HepG2 (cell line): ENCODE data around the gene ADGRG1. TPM values are rescaled to one million over a fixed set of nuclear protein-coding genes. Genes with fewer than 3 reads are reported as not detected.

Experiments used
- AKAP8 ChIP-seq: sonication (generic); formaldehyde crosslinking; IDR thresholded peaks from 2 replicates; pipeline ENCODE4 v1.5.1; 2020; ENCODE audit warnings: mild to moderate bottlenecking, missing genetic modification reagents
- ARHGAP35 ChIP-seq: sonication (generic); formaldehyde crosslinking; IDR thresholded peaks from 2 replicates; pipeline ENCODE4 v1.9.0; 2022; ENCODE audit warnings: mild to moderate bottlenecking, inconsistent platforms, moderate library complexity, missing genetic modification reagents, borderline replicate concordance
- ASH2L ChIP-seq: fragments of 300-600, 200-600 bp; sonication (generic); IDR thresholded peaks from 2 replicates; pipeline ENCODE4 v1.7.0; 2017; ENCODE audit warnings: low read depth, mild to moderate bottlenecking, moderate library complexity, mixed read lengths, low read length; ENCODE audit not compliant: insufficient read length
- BATF2 ChIP-seq: sonication (generic); formaldehyde crosslinking; IDR thresholded peaks from 2 replicates; pipeline ENCODE4 v1.8.0; 2022; ENCODE audit warnings: mild to moderate bottlenecking, missing genetic modification reagents, moderate library complexity
- BCL6 ChIP-seq: IDR thresholded peaks from 2 replicates; pipeline ENCODE4 v1.6.1; 2016; ENCODE audit warnings: missing genetic modification reagents, missing compliant biosample characterization
- BRD4 ChIP-seq: sonication (generic); formaldehyde crosslinking; IDR thresholded peaks from 2 replicates; pipeline ENCODE4 v1.4.0; 2020; ENCODE audit warnings: missing genetic modification reagents
- DPF2 ChIP-seq: sonication (generic); formaldehyde crosslinking; IDR thresholded peaks from 2 replicates; pipeline ENCODE4 v1.4.0; 2020; ENCODE audit warnings: mild to moderate bottlenecking, low read depth, missing genetic modification reagents, borderline replicate concordance
- ELF4 ChIP-seq: sonication (generic); formaldehyde crosslinking; IDR thresholded peaks from 2 replicates; pipeline ENCODE4 v1.5.0; 2020; ENCODE audit warnings: missing genetic modification reagents, mild to moderate bottlenecking, moderate library complexity, borderline replicate concordance
- HIVEP1 ChIP-seq: sonication (generic); formaldehyde crosslinking; IDR thresholded peaks from 2 replicates; pipeline ENCODE4 v1.4.0; 2020; ENCODE audit warnings: mild to moderate bottlenecking, missing genetic modification reagents
- IRF2 ChIP-seq: IDR thresholded peaks from 2 replicates; pipeline ENCODE4 v1.6.1; 2018; ENCODE audit warnings: missing genetic modification reagents, missing compliant biosample characterization
- JUN ChIP-seq: sonication (generic); formaldehyde crosslinking; IDR thresholded peaks from 2 replicates; pipeline ENCODE4 v1.4.0; 2020; ENCODE audit warnings: mild to moderate bottlenecking, missing genetic modification reagents
- KMT2A ChIP-seq: sonication (generic); formaldehyde crosslinking; IDR thresholded peaks from 2 replicates; pipeline ENCODE4 v1.4.0; 2020; ENCODE audit warnings: missing genetic modification reagents
- MAF1 ChIP-seq: sonication (generic); formaldehyde crosslinking; IDR thresholded peaks from 2 replicates; pipeline ENCODE4 v1.5.0; 2020; ENCODE audit warnings: missing genetic modification reagents, borderline replicate concordance
- PHF21A ChIP-seq: sonication (generic); formaldehyde crosslinking; IDR thresholded peaks from 2 replicates; pipeline ENCODE4 v1.5.0; 2020; ENCODE audit warnings: mild to moderate bottlenecking, missing genetic modification reagents
- RCOR2 ChIP-seq: IDR thresholded peaks from 2 replicates; pipeline ENCODE4 v1.6.1; 2016; ENCODE audit warnings: missing biosample characterization, missing genetic modification reagents
- REXO4 ChIP-seq: sonication (generic); formaldehyde crosslinking; IDR thresholded peaks from 2 replicates; pipeline ENCODE4 v1.8.0; 2022; ENCODE audit warnings: missing genetic modification reagents, mild to moderate bottlenecking, borderline replicate concordance
- SMAD3 ChIP-seq: sonication (generic); formaldehyde crosslinking; IDR thresholded peaks from 2 replicates; pipeline ENCODE4 v1.4.0; 2020; ENCODE audit warnings: missing genetic modification reagents
- SNAPC5 ChIP-seq: sonication (generic); formaldehyde crosslinking; IDR thresholded peaks from 2 replicates; pipeline ENCODE4 v1.8.1; 2023; ENCODE audit warnings: mild to moderate bottlenecking, missing genetic modification reagents, borderline replicate concordance
- XRCC5 ChIP-seq: fragments of 200-400 bp; formaldehyde crosslinking; optimal IDR thresholded peaks from 2 replicates; pipeline ENCODE3; 2017; ENCODE audit warnings: mild to moderate bottlenecking, low read length
- ZBTB37 ChIP-seq: sonication (generic); formaldehyde crosslinking; IDR thresholded peaks from 2 replicates; pipeline ENCODE4 v1.4.0; 2020; ENCODE audit warnings: mild to moderate bottlenecking, missing genetic modification reagents
- ZBTB46 ChIP-seq: sonication (generic); formaldehyde crosslinking; IDR thresholded peaks from 2 replicates; pipeline ENCODE4 v1.4.0; 2020; ENCODE audit warnings: mild to moderate bottlenecking, missing genetic modification reagents, borderline replicate concordance
- ZKSCAN1 ChIP-seq: fragments of 150-350 bp; IDR thresholded peaks from 2 replicates; pipeline ENCODE4 v1.6.1; 2014; ENCODE audit warnings: low read length
- ZNF770 ChIP-seq: sonication (generic); formaldehyde crosslinking; IDR thresholded peaks from 2 replicates; pipeline ENCODE4 v1.5.0; 2020; ENCODE audit warnings: mild to moderate bottlenecking, missing genetic modification reagents
- polyA plus RNA-seq, 8 experiments: library from polyadenylated mRNA; depleted of rRNA in 3 of 8; stranded (reverse) in 7 of 8; unstranded in 1 of 8; fragments of >200 nt; fragmentation: Illumina TruSeq in 4 of 8; extraction: Trizol in 4 of 8; gene quantifications; 2 replicates each; pipeline versions ENCODE4 v1.2.1 to v1.2.3, GENCODE V29; 2011 to 2016; ENCODE audit warnings: low read depth in 4 of 8, missing spikeins in 1 of 8, mixed read lengths in 1 of 8; ENCODE audit not compliant: insufficient read depth in 1 of 8
- total RNA-seq, 5 experiments: library from RNA; depleted of rRNA; stranded (reverse); fragments of >200 nt; fragmentation: Illumina TruSeq; extraction: Trizol; gene quantifications; 2 replicates each; pipeline ENCODE4 v1.2.3, GENCODE V29; 2016; ENCODE audit warnings: low read depth in 1 of 5

The ADGRG1 gene
- total and polyA plus RNA-seq, 2 of the 13 experiments (the other 11 are each of a cell fraction or from before 2014, with no cell fraction given), result 2.7 to 5.9 TPM

GRCh38 chr16:57709663-57710062 is 81.2 kb downstream of the ADGRG1 start (continued):
- TF ChIP-seq ARHGAP35 (CRISPR knock-in tag) (no peak), RCOR2 (CRISPR knock-in tag) (no peak; the same call in 1 of the 2 replicates), REXO4 (CRISPR knock-in tag) (no peak), IRF2 (CRISPR knock-in tag) (peak; percentile 44; the same call in 1 of the 2 replicates), HIVEP1 (no peak), ASH2L (no peak), ZBTB46 (CRISPR knock-in tag) (no peak), SNAPC5 (no peak), ZKSCAN1 (no peak), ZNF770 (CRISPR knock-in tag) (peak; percentile 50; the same call in 1 of the 2 replicates), ELF4 (CRISPR knock-in tag) (no peak), XRCC5 (peak; percentile 61), SMAD3 (CRISPR knock-in tag) (peak; percentile 86; the same call in 1 of the 2 replicates), MAF1 (CRISPR knock-in tag) (no peak), KMT2A (0 out of 2 replicates have a peak, but pooled peaks have one; percentile 28), JUN (CRISPR knock-in tag) (no peak), BRD4 (CRISPR knock-in tag) (no peak), BCL6 (CRISPR knock-in tag) (peak; percentile 46), AKAP8 (no peak), BATF2 (CRISPR knock-in tag) (no peak), ZBTB37 (CRISPR knock-in tag) (no peak), PHF21A (CRISPR knock-in tag) (peak; percentile 69), DPF2 (peak; percentile 64; the same call in 1 of the 2 replicates)
